ENCODE data around the gene PTGES3.

- no peak for TF ChIP-seq FOXM1 (IDR thresholded peaks at IDR 0.05; ENCODE audit: borderline replicate concordance, low read depth)
- TF ChIP-seq CREB1 (IDR thresholded peaks at IDR 0.05; ENCODE audit: low read depth): no peak
- no peak for TF ChIP-seq MAX (IDR thresholded peaks at IDR 0.05)
- TF ChIP-seq EP300 (IDR thresholded peaks at IDR 0.05; ENCODE audit: borderline replicate concordance): no peak
- TF ChIP-seq TEAD4 (IDR thresholded peaks at IDR 0.05): no peak
- TF ChIP-seq RAD21 (IDR thresholded peaks at IDR 0.05; ENCODE audit: low read depth): no peak
Observed at GRCh38 chr12:56677680-56678079, 10.4 kb downstream of the PTGES3 start.

Measured in Ishikawa (cell line).